PC-3 (cell line): Measurements from ENCODE around the gene UTS2R. TPM values are rescaled to one million over a fixed set of nuclear protein-coding genes. Genes with fewer than 3 reads are reported as not detected.

Experiments
- ATAC-seq: fragments of 200-7000 bp; cut with Tn5 transposase; 2 replicates; pipeline ENCODE4 v1.9.1; 2020; ENCODE audit warnings: mild to moderate bottlenecking, moderate library complexity
- BruUV-seq: library from RNA; stranded (reverse); fragments of 400-500 nt; replicated peaks from 2 replicates; lab custom pipeline; 2021; lab: Mats Ljungman, UMichigan
- CTCF ChIA-PET: fragments of 300-600 bp; sonication (Branson Sonifier 250); formaldehyde crosslinking; loops from one replicate; lab custom pipeline; 2022; ENCODE audit warnings: antibody characterized with exemption; lab: Charles Lee
- POLR2A ChIA-PET: fragments of 300-600 bp; sonication (Branson Sonifier 250); formaldehyde crosslinking; loops from one replicate; lab custom pipeline; 2022; ENCODE audit warnings: antibody characterized with exemption; ENCODE audit not compliant: unreplicated experiment; lab: Charles Lee
- DNase-seq: peaks from one replicate; pipeline ENCODE4 v3.0.0-alpha.2; 2015
- H2AFZ ChIP-seq: fragments of 300-600 bp; sonication (generic); 2 replicates; pipeline ENCODE4 v1.6.0; 2016; ENCODE audit warnings: antibody characterized with exemption, low read length
- H3F3A ChIP-seq: fragments of 300-600 bp; sonication (generic); one replicate; pipeline ENCODE4 v1.6.0; 2017; ENCODE audit warnings: antibody characterized with exemption, low read length, control low read depth, mild to moderate bottlenecking; ENCODE audit not compliant: unreplicated experiment
- H3K27ac ChIP-seq: fragments of 300-600 bp; sonication (generic); 2 replicates; pipeline ENCODE4 v1.5.1; 2016; ENCODE audit warnings: mild to moderate bottlenecking, low read length
- H3K27me3 ChIP-seq: fragments of 300-600 bp; sonication (generic); 2 replicates; pipeline ENCODE4 v1.6.1; 2016; ENCODE audit warnings: low read length, mixed read lengths
- H3K36me3 ChIP-seq: fragments of 300-600 bp; sonication (generic); 2 replicates; pipeline ENCODE4 v1.6.1; 2016; ENCODE audit warnings: low read depth, mixed run types, low read length, mixed read lengths
- H3K4me1 ChIP-seq: fragments of 300-600 bp; sonication (generic); 2 replicates; pipeline ENCODE4 v1.5.1; 2016; ENCODE audit warnings: low read length; ENCODE audit not compliant: insufficient read depth
- H3K4me2 ChIP-seq: fragments of 300-600 bp; sonication (generic); 2 replicates; pipeline ENCODE4 v1.6.0; 2016; ENCODE audit warnings: low read length
- H3K4me3 ChIP-seq: fragments of 300-600 bp; sonication (generic); 2 replicates; pipeline ENCODE4 v1.5.1; 2016; ENCODE audit warnings: mild to moderate bottlenecking, low read length, mixed read lengths
- H3K79me2 ChIP-seq: fragments of 300-600 bp; sonication (generic); 2 replicates; pipeline ENCODE4 v1.6.1; 2017; ENCODE audit warnings: low read length, mixed read lengths
- H3K9ac ChIP-seq: fragments of 300-600 bp; sonication (generic); 2 replicates; pipeline ENCODE4 v1.6.0; 2016; ENCODE audit warnings: mild to moderate bottlenecking, low read length
- H3K9me2 ChIP-seq: fragments of 300-600 bp; sonication (generic); replicated peaks from 2 replicates; pipeline ENCODE4 v1.6.1; 2016; ENCODE audit warnings: mixed run types, low read length, mixed read lengths
- H3K9me3 ChIP-seq: fragments of 300-600 bp; sonication (generic); 2 replicates; pipeline ENCODE4 v1.6.1; 2016; ENCODE audit warnings: low read length, mixed read lengths
- H4K20me1 ChIP-seq: fragments of 300-600 bp; sonication (generic); 2 replicates; pipeline ENCODE4 v1.6.1; 2016; ENCODE audit warnings: low read length, mixed read lengths
- CTCF ChIP-seq: fragments of 300-600 bp; sonication (generic); conservative IDR thresholded peaks from 2 replicates; pipeline ENCODE4 v1.5.1; 2017; ENCODE audit warnings: antibody characterized with exemption, low read depth, mild to moderate bottlenecking, low read length
- EZH2 ChIP-seq: fragments of 300-600 bp; sonication (generic); IDR thresholded peaks from one replicate; pipeline ENCODE4 v1.6.1; 2017; ENCODE audit warnings: antibody characterized with exemption, mild to moderate bottlenecking, low read length; ENCODE audit not compliant: unreplicated experiment
- EZH2phosphoT487 ChIP-seq: fragments of 300-600 bp; sonication (generic); IDR thresholded peaks from 2 replicates; pipeline ENCODE4 v1.6.1; 2018; ENCODE audit warnings: mild to moderate bottlenecking, antibody characterized with exemption, low read length, borderline replicate concordance
- intact Hi-C: fragments of 100-400 bp; cut with micrococcal nuclease; formaldehyde crosslinking; loops from 2 replicates; pipeline ENCODE4 v1.9.0; 2023
- total RNA-seq: library from RNA; depleted of rRNA; stranded (reverse); fragments of >200 nt; gene quantifications from 2 replicates; pipeline ENCODE4 v1.2.3, GENCODE V29; 2014

The UTS2R gene
- total RNA-seq, 1 experiment from 2014 or later = not detected

GRCh38 chr17:82339634-82340580 lies 31.7 kb upstream of the UTS2R start:
- no TSS peak for BruUV-seq
- no peaks in the 10 kb centered on the region for H3K27me3 ChIP-seq
- no peaks in the 10 kb centered on the region for H4K20me1 ChIP-seq
- H3K4me3 ChIP-seq = peak overlapping the region; percentile 54
- CTCF ChIA-PET = no interaction called here
- 0 out of 2 replicates have a peak, but pooled peaks cover 1% of the 10 kb centered on the region for H3K79me2 ChIP-seq
- H2AFZ ChIP-seq = peak overlapping the region; percentile 73
- H3K36me3 ChIP-seq = no peaks in the 10 kb centered on the region
- TF ChIP-seq EZH2phosphoT487 = no peak
- TF ChIP-seq CTCF = no peak
- no peak for ATAC-seq
- intact Hi-C loops = no loop called here
- H3K27ac ChIP-seq = peak overlapping the region; percentile 54
- H3K4me2 ChIP-seq = peak overlapping the region; percentile 77
- POLR2A ChIA-PET = no interaction called here
- no peak for DNase-seq
- no peaks in the 10 kb centered on the region for H3K9me2 ChIP-seq
- no peak overlapping the region; the same call in 1 of the 2 replicates for H3K9ac ChIP-seq
- peaks cover 3% of the 10 kb centered on the region for H3F3A ChIP-seq
- H3K9me3 ChIP-seq = no peaks in the 10 kb centered on the region
- peaks cover 23% of the 10 kb centered on the region for H3K4me1 ChIP-seq

- Histone ChIP-seq H3K4me1 (peaks cover 23% of the 10 kb centered on the region), H3F3A (no peaks in the 10 kb centered on the region), H3K9me3 (no peaks in the 10 kb centered on the region), H3K4me3 (no peak overlapping the region), H3K9ac (no peak overlapping the region), H3K4me2 (no peak overlapping the region), H4K20me1 (no peaks in the 10 kb centered on the region), H2AFZ (no peak overlapping the region), H3K36me3 (no peaks in the 10 kb centered on the region), H3K9me2 (no peaks in the 10 kb centered on the region), H3K27ac (no peak overlapping the region), H3K27me3 (no peaks in the 10 kb centered on the region), H3K79me2 (no peaks in the 10 kb centered on the region)
- DNase-seq (no peak), ATAC-seq (no peak)
- intact Hi-C loops = no loop called here
- TF ChIP-seq EZH2phosphoT487 (no peak), EZH2 (no peak), CTCF (no peak)
- ChIA-PET CTCF (no interaction called here), POLR2A (no interaction called here)
- no TSS peak for BruUV-seq
Observed at GRCh38 chr17:82342361-82343079, 29.0 kb upstream of the UTS2R start.
